Natural killer cell (primary cell): ENCODE measurements around the gene JSRP1. TPM values are rescaled to one million over a fixed set of nuclear protein-coding genes. Genes with fewer than 3 reads are reported as not detected.
A peak's percentile ranks its signal among the peaks of the same experiment; 100 is the strongest.

Source experiments
- ATAC-seq, 3 donors: fragments of 150-1000 bp in 2 of 3; fragments of 200-7000 bp in 1 of 3; cut with Tn5 transposase; 1 replicate in 1 of 3; 2 replicates in 2 of 3; pipeline ENCODE4 v1.10.0; 2021; ENCODE audit warnings: mild to moderate bottlenecking in 2 of 3, moderate library complexity in 2 of 3
- DNase-seq, 2 donors: peaks; one replicate each; pipeline versions ENCODE4 v3.0.0 to v3.0.0-alpha.2; 2013 to 2021; ENCODE audit warnings: mixed read lengths in 1 of 2
- H3K27ac ChIP-seq: one replicate; pipeline ENCODE4 v1.5.1; 2013; ENCODE audit warnings: mild to moderate bottlenecking, low read length
- H3K27me3 ChIP-seq: one replicate; pipeline ENCODE4 v1.6.1; 2013; ENCODE audit warnings: low read length; ENCODE audit not compliant: control insufficient read depth, insufficient read depth
- H3K36me3 ChIP-seq: one replicate; pipeline ENCODE4 v1.6.1; 2013; ENCODE audit warnings: low read length; ENCODE audit not compliant: control insufficient read depth, insufficient read depth
- H3K4me1 ChIP-seq: one replicate; pipeline ENCODE4 v1.6.1; 2013; ENCODE audit warnings: low read length; ENCODE audit not compliant: control insufficient read depth, insufficient read depth
- H3K4me3 ChIP-seq: one replicate; pipeline ENCODE4 v1.5.1; 2013; ENCODE audit warnings: low read length
- H3K9me3 ChIP-seq: one replicate; pipeline ENCODE4 v1.6.1; 2013; ENCODE audit warnings: low read length; ENCODE audit not compliant: control insufficient read depth, insufficient read depth
- H3K27ac Mint-ChIP-seq, 2 donors: one replicate each; pipeline ENCODE4 v1.8.0; 2022; ENCODE audit warnings: mild to moderate bottlenecking in 2 of 2, mixed read lengths in 2 of 2, moderate library complexity in 1 of 2
- H3K27me3 Mint-ChIP-seq, 2 donors: one replicate each; pipeline ENCODE4 v1.8.0; 2022; ENCODE audit warnings: low read depth in 2 of 2, mixed read lengths in 2 of 2
- H3K36me3 Mint-ChIP-seq: one replicate; pipeline ENCODE4 v1.8.0; 2022; ENCODE audit warnings: mixed read lengths
- H3K4me1 Mint-ChIP-seq, 2 donors: one replicate each; pipeline ENCODE4 v1.8.0; 2022; ENCODE audit warnings: mixed read lengths in 2 of 2
- H3K4me3 Mint-ChIP-seq: one replicate; pipeline ENCODE4 v1.8.0; 2022; ENCODE audit warnings: mild to moderate bottlenecking, moderate library complexity, mixed read lengths
- H3K9me3 Mint-ChIP-seq, 2 donors: one replicate each; pipeline ENCODE4 v1.8.0; 2022; ENCODE audit warnings: mixed read lengths in 2 of 2
- CTCF ChIP-seq: fragments of 200-600 bp; IDR thresholded peaks from one replicate; pipeline ENCODE4 v1.8.0; 2022; ENCODE audit warnings: antibody characterized with exemption
- WGBS: methylation state at CpG from one replicate; pipeline ENCODE4 v1.1.7; 2013; ENCODE audit warnings: missing lambda C conversion rate; ENCODE audit not compliant: insufficient coverage; 5-methylcytosine and 5-hydroxymethylcytosine counted together
- intact Hi-C: fragments of 100-400 bp; cut with micrococcal nuclease; formaldehyde crosslinking; loops from one replicate; pipeline ENCODE4 v1.14.2; 2022
- total RNA-seq, 4 donors: library from RNA; stranded (reverse); fragments of 120-200 nt in 1 of 4; gene quantifications; one replicate each; pipeline versions ENCODE4 v1.2.3 to v1.2.4, GENCODE V29; 2013 to 2022

The JSRP1 gene
- total RNA-seq, 3 donors from 2014 or later (not counting 1 experiment from before 2014, with no cell fraction given) = 0.82 to 2.0 TPM; not detected in 1

- Histone ChIP-seq H3K9me3 (no peaks in the 10 kb centered on the region), H3K27ac (no peak overlapping the region), H3K36me3 (peaks cover 43% of the 10 kb centered on the region), H3K27me3 (no peaks in the 10 kb centered on the region), H3K4me3 (no peak overlapping the region), H3K4me1 (peaks cover 7% of the 10 kb centered on the region)
- peak overlapping the region; percentile 75 to 77 for H3K27ac Mint-ChIP-seq
- WGBS = 59% methylated on average over 14 of the region's 14 CpGs
- H3K4me1 Mint-ChIP-seq = peaks cover 6 to 11% of the 10 kb centered on the region in 2 donors
- no peaks in the 10 kb centered on the region for H3K36me3 Mint-ChIP-seq
- peak; percentile 45 to 74 (median 71) for ATAC-seq
- intact Hi-C loops = no loop called here
- H3K27me3 Mint-ChIP-seq = no peaks in the 10 kb centered on the region
- no peak overlapping the region for H3K4me3 Mint-ChIP-seq
- DNase-seq = peak in 1 of 2 donors; percentile 66
- no peak for TF ChIP-seq CTCF
- no peaks in the 10 kb centered on the region for H3K9me3 Mint-ChIP-seq
These were observed 32.3 kb downstream of the JSRP1 start for GRCh38 chr19:2223959-2224358.

- TF ChIP-seq CTCF = no peak
- WGBS = 95% methylated on average over 12 of the region's 18 CpGs
- Mint-ChIP-seq H3K9me3 (no peaks in the 10 kb centered on the region), H3K4me1 (peaks cover 6 to 11% of the 10 kb centered on the region in 2 donors), H3K27ac (peak overlapping the region in 1 of 2 donors; percentile 77), H3K36me3 (no peaks in the 10 kb centered on the region), H3K4me3 (no peak overlapping the region), H3K27me3 (no peaks in the 10 kb centered on the region)
- peaks cover 37% of the 10 kb centered on the region for H3K36me3 ChIP-seq
- no peak overlapping the region for H3K27ac ChIP-seq
- H3K4me3 ChIP-seq = no peak overlapping the region
- peaks cover 7% of the 10 kb centered on the region for H3K4me1 ChIP-seq
- no peaks in the 10 kb centered on the region for H3K9me3 ChIP-seq
- H3K27me3 ChIP-seq = no peaks in the 10 kb centered on the region
- intact Hi-C loops = no loop called here
- ATAC-seq (no peak), DNase-seq (no peak)
These were observed 32.8 kb downstream of the JSRP1 start for GRCh38 chr19:2223391-2223790.

GRCh38 chr19:2221918-2222317, 34.3 kb downstream of the JSRP1 start:
- intact Hi-C loops = no loop called here
- Histone ChIP-seq H3K9me3 (no peaks in the 10 kb centered on the region), H3K27ac (no peak overlapping the region), H3K36me3 (peaks cover 45% of the 10 kb centered on the region), H3K27me3 (no peaks in the 10 kb centered on the region), H3K4me1 (peaks cover 7% of the 10 kb centered on the region), H3K4me3 (no peak overlapping the region)
- Mint-ChIP-seq H3K27ac (no peak overlapping the region), H3K9me3 (no peaks in the 10 kb centered on the region), H3K4me3 (no peak overlapping the region), H3K36me3 (no peaks in the 10 kb centered on the region), H3K27me3 (no peaks in the 10 kb centered on the region), H3K4me1 (peaks cover 6 to 14% of the 10 kb centered on the region in 2 donors)
- no peak for DNase-seq
- 95% methylated on average over 20 of the region's 20 CpGs for WGBS
- no peak for ATAC-seq
- TF ChIP-seq CTCF = no peak

GRCh38 chr19:2221250-2221831, 34.9 kb downstream of the JSRP1 start:
- no peaks in the 10 kb centered on the region for H3K27me3 Mint-ChIP-seq
- no peak overlapping the region for H3K27ac Mint-ChIP-seq
- no peaks in the 10 kb centered on the region for H3K36me3 Mint-ChIP-seq

More at GRCh38 chr19:2221250-2221831, 34.9 kb downstream of the JSRP1 start:
- intact Hi-C loops = no loop called here
- 98% methylated on average over 20 of the region's 20 CpGs for WGBS
- Histone ChIP-seq H3K4me1 (peaks cover 7% of the 10 kb centered on the region), H3K9me3 (no peaks in the 10 kb centered on the region), H3K4me3 (no peak overlapping the region), H3K27ac (no peak overlapping the region), H3K27me3 (no peaks in the 10 kb centered on the region), H3K36me3 (peaks cover 49% of the 10 kb centered on the region)
- no peak for DNase-seq
- H3K4me1 Mint-ChIP-seq = peaks cover 6 to 16% of the 10 kb centered on the region in 2 donors
- no peaks in the 10 kb centered on the region for H3K9me3 Mint-ChIP-seq
- no peak for ATAC-seq
- no peak for TF ChIP-seq CTCF
- no peak overlapping the region for H3K4me3 Mint-ChIP-seq
